ENCODE data around the gene SURF4.
A peak's percentile ranks its signal among the peaks of the same experiment; 100 is the strongest.

SURF4 gene

DNA sequence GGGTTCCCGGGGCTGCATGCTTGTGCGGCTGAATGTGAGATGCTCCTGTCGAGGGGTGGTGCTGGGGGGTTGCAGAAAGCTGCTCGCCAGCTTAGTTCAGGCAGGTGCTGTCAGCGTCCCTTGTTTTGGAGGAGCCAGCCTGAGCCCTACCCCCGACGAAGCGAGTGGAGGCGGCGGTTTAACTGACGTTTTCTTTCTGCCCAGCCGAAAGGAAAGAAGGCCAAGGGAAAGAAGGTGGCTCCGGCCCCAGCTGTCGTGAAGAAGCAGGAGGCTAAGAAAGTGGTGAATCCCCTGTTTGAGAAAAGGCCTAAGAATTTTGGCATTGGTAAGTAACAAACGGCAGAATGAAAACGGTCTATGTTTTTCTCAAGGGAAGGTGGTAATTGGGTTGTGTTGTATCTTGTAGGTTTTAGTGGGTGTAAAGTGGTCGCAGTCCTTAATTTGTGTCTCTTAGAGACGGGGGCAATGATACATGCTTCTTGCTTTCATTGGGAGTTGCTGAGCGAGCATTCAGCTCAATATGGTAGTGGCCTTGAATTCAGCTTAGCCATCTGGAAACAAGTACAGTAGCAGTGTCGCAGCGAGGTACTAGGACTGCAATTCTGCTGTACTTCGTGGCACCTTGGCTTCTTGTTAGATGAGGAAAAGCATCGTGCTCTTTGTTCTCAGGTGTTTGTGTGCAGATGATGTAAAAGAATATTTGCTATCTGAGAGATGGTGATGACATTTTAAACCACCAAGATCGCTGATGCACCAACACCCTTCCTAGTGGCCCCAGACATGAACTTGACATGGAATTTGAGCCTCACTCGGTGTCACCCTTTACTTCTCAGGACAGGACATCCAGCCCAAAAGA lies 26.9 kb downstream of the SURF4 start:
- TF ChIP-seq FOXP2 (optimal IDR thresholded peaks at IDR 0.05; ENCODE audit: borderline replicate concordance, extremely low read depth, extremely low read length, insufficient read depth) (no peak), TAF1 (IDR thresholded peaks at IDR 0.05; ENCODE audit: borderline replicate concordance, insufficient read depth, low read length) (no peak), POLR2AphosphoS5 (IDR thresholded peaks at IDR 0.05; ENCODE audit: low read depth, low read length) (no peak; the same call in 1 of the 2 replicates), SIN3A (IDR thresholded peaks at IDR 0.05; ENCODE audit: borderline replicate concordance, insufficient read depth, low read length) (no peak)

DNA sequence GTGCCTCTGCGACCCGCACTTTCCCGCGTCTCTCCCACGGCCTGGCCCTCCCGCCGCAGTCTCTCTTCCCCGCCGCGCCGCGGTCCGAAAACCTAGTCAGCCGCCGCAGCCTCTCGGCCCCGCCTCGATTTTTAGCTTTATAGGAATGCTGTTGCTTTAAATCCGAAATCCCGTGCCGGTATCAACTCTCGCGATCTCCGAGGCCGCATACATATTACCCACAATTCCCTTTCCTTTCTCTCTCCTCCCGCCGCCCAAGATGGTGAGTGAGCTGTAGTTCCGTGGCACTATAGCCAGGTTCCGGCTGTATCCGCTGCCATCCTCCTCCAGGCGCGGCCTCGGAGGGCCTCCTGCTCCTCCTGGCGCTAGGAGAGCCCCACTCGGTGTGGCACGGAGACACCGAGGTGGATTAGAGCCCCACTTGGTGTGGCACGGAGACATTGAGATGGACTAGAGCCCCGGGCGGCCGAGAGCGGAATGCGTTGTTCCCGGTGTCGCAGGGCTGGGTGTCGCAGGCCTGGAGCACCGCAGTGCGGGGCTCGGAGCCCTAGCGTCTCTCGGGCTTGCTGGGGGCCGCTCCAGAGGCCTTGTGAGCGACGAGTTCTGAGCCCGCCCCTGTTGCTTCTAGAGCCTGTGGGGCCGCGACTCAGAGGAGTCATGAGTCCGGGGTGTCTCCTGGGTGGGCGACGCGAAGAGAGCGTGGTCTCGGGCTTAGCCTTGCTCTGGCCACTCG lies 27.7 kb downstream of the SURF4 start, which contains the start of the genes MED22 and RPL7A:
Gene MED22, minus strand, starts transcription at position 147 of the 733 bp plus-strand sequence. CDS start 1,469 bp downstream, outside the sequence.
Gene RPL7A, plus strand, starts transcription at position 234 of the 733 bp plus-strand sequence. Its CDS starts 26 bp downstream, at position 260.
- TF ChIP-seq, protein P1, sequence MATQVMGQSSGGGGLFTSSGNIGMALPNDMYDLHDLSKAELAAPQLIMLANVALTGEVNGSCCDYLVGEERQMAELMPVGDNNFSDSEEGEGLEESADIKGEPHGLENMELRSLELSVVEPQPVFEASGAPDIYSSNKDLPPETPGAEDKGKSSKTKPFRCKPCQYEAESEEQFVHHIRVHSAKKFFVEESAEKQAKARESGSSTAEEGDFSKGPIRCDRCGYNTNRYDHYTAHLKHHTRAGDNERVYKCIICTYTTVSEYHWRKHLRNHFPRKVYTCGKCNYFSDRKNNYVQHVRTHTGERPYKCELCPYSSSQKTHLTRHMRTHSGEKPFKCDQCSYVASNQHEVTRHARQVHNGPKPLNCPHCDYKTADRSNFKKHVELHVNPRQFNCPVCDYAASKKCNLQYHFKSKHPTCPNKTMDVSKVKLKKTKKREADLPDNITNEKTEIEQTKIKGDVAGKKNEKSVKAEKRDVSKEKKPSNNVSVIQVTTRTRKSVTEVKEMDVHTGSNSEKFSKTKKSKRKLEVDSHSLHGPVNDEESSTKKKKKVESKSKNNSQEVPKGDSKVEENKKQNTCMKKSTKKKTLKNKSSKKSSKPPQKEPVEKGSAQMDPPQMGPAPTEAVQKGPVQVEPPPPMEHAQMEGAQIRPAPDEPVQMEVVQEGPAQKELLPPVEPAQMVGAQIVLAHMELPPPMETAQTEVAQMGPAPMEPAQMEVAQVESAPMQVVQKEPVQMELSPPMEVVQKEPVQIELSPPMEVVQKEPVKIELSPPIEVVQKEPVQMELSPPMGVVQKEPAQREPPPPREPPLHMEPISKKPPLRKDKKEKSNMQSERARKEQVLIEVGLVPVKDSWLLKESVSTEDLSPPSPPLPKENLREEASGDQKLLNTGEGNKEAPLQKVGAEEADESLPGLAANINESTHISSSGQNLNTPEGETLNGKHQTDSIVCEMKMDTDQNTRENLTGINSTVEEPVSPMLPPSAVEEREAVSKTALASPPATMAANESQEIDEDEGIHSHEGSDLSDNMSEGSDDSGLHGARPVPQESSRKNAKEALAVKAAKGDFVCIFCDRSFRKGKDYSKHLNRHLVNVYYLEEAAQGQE (IDR thresholded peaks at IDR 0.05; ENCODE audit: insufficient read depth in 1 of 2, low read depth in 2 of 2, low read length in 2 of 2), result peak in 1 of 2 experiments; percentile 72; a peak in 2 of 4 replicates
- no peak for TF ChIP-seq FOXP2 (optimal IDR thresholded peaks at IDR 0.05; ENCODE audit: borderline replicate concordance, extremely low read depth, extremely low read length, insufficient read depth)
- no peak for TF ChIP-seq SIN3A (IDR thresholded peaks at IDR 0.05; ENCODE audit: borderline replicate concordance, insufficient read depth, low read length)
- peak; percentile 97 for TF ChIP-seq POLR2AphosphoS5 (IDR thresholded peaks at IDR 0.05; ENCODE audit: low read depth, low read length)
- TF ChIP-seq TAF1 (IDR thresholded peaks at IDR 0.05; ENCODE audit: borderline replicate concordance, insufficient read depth, low read length), result peak; percentile 99

DNA sequence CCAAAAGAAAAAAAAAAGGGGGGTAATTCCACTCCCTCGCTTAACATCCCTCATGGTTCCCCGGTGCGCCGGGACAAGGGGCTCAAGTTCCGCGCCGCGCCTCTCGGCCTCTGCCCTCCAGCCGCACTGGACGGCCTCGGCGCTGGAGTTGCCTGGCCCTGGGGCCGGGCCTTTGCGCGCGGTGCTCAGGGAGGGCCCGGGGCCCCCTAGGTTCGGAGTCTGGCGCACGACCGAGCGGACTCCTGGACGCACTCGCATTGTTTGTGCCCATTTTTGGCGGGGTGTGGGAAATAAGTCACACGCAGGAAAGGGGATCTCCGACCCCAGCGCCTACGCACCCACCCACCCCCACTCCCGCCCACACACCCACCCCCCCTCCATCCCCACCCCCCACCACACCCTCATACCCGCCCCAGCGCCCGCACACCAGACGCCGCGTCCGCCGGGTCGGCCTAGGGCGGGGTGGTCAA lies 28.3 kb downstream of the SURF4 start:
- TF ChIP-seq, protein P1 (IDR thresholded peaks at IDR 0.05; ENCODE audit: insufficient read depth in 1 of 2, low read depth in 2 of 2, low read length in 2 of 2), result no peak
- TF ChIP-seq SIN3A (IDR thresholded peaks at IDR 0.05; ENCODE audit: borderline replicate concordance, insufficient read depth, low read length) (no peak), POLR2AphosphoS5 (IDR thresholded peaks at IDR 0.05; ENCODE audit: low read depth, low read length) (no peak), TAF1 (IDR thresholded peaks at IDR 0.05; ENCODE audit: borderline replicate concordance, insufficient read depth, low read length) (no peak), FOXP2 (optimal IDR thresholded peaks at IDR 0.05; ENCODE audit: borderline replicate concordance, extremely low read depth, extremely low read length, insufficient read depth) (no peak)

DNA sequence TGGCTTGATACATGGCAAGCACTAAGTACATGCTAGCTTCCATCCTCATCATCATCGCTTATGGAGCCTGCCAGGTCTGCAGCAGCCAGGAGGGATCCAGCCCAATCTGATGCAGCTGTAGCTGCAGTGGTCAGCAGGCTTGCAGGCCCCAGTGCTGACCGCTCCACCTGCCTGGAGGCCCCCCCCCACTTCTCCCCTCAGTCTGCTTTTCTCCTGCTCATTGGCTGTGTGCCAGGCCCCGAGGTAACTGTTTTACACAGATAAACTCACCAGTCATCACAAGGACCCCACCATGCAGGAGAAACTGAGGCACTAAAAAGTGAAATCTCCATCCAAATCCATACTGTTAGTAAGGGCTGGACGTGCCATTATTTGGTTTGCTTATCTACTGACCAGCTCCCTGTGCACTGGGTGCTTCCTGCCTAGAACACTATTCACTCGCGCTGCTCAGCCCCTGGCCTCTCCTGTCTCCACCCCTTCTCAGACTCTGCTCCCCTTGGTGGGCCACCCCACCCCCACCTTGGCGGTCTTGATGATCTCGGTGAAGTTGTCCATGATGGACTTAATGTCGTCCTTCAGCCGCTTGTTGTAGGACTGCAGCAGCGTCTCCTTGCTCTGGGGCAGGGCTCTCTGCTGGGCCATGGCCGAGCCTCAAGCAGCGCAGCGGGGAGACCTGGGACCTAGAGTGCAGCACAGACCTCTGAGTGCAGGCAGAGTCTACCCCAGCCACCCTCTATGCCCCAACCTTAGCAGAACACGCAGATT lies 29.7 kb downstream of the SURF4 start:
- TF ChIP-seq SIN3A (IDR thresholded peaks at IDR 0.05; ENCODE audit: borderline replicate concordance, insufficient read depth, low read length), result no peak
- TF ChIP-seq TAF1 (IDR thresholded peaks at IDR 0.05; ENCODE audit: borderline replicate concordance, insufficient read depth, low read length), result no peak
- no peak for TF ChIP-seq FOXP2 (optimal IDR thresholded peaks at IDR 0.05; ENCODE audit: borderline replicate concordance, extremely low read depth, extremely low read length, insufficient read depth)
- TF ChIP-seq POLR2AphosphoS5 (IDR thresholded peaks at IDR 0.05; ENCODE audit: low read depth, low read length), result no peak
- TF ChIP-seq, protein P1 (IDR thresholded peaks at IDR 0.05; ENCODE audit: insufficient read depth in 1 of 2, low read depth in 2 of 2, low read length in 2 of 2), result no peak

Measured in PFSK-1 (cell line).